K562 (cell line): ENCODE results near the gene RHEBL1.

Experiments used
- CHD1 ChIP-seq: fragments of 200-600 bp; sonication (generic); IDR thresholded peaks from one replicate; pipeline ENCODE4 v1.6.1; 2012; ENCODE audit warnings: mild to moderate bottlenecking, moderate library complexity, low read length, inconsistent platforms
- ELF2 ChIP-seq: fragments of 250-450 bp; sonication (Bioruptor Pico); IDR thresholded peaks from 2 replicates; pipeline ENCODE4 v1.5.0; 2021; ENCODE audit warnings: mild to moderate bottlenecking
- MYBL2 ChIP-seq, 2 experiments: fragments of 450-650 bp in 1 of 2; sonication (generic) in 1 of 2; formaldehyde crosslinking in 1 of 2; IDR thresholded peaks; 2 replicates each; pipeline versions ENCODE4 v1.6.1 to v1.8.1; 2017 to 2022; ENCODE audit warnings: borderline replicate concordance in 1 of 2, inconsistent platforms in 1 of 2, low read depth in 1 of 2, mild to moderate bottlenecking in 1 of 2, missing genetic modification reagents in 1 of 2, moderate library complexity in 1 of 2
- POLR2AphosphoS5 ChIP-seq: IDR thresholded peaks from 2 replicates; pipeline ENCODE4 v1.6.1; 2011; ENCODE audit warnings: mild to moderate bottlenecking, low read depth, low read length, moderate library complexity; ENCODE audit not compliant: control insufficient read depth, insufficient read depth
- SMC3 ChIP-seq: conservative IDR thresholded peaks from 2 replicates; pipeline ENCODE4 v1.6.1; 2011; ENCODE audit warnings: low read depth, low read length, improper control_type of control experiment; ENCODE audit not compliant: insufficient read depth
- TFAM ChIP-seq: fragments of 250-450 bp; sonication (Bioruptor Pico); conservative IDR thresholded peaks from 2 replicates; pipeline ENCODE4 v1.5.0; 2021; ENCODE audit warnings: mild to moderate bottlenecking, moderate library complexity
- ZNF79 ChIP-seq: fragments of 250-450 bp; sonication (Bioruptor Pico); IDR thresholded peaks from 2 replicates; pipeline ENCODE4 v1.4.0; 2020; ENCODE audit warnings: low read depth, mild to moderate bottlenecking, moderate library complexity
- TF ChIP-seq, protein P1 (sequence below), 3 experiments: IDR thresholded peaks in 2 of 3; conservative IDR thresholded peaks in 1 of 3; 2 replicates each; pipeline ENCODE4 v1.5.1; 2011 to 2012; ENCODE audit warnings: low read length in 3 of 3, mild to moderate bottlenecking in 3 of 3, control low read depth in 2 of 3, improper control_type of control experiment in 1 of 3, inconsistent platforms in 1 of 3, low read depth in 1 of 3, mixed read lengths in 1 of 3, moderate library complexity in 1 of 3; ENCODE audit not compliant: insufficient read depth in 2 of 3
- TF ChIP-seq, protein P2 (sequence below): IDR thresholded peaks from 2 replicates; pipeline ENCODE4 v1.6.1; 2011; ENCODE audit warnings: borderline replicate concordance, low read depth, mild to moderate bottlenecking, moderate library complexity, low read length; ENCODE audit not compliant: insufficient read depth, poor library complexity, severe bottlenecking
- TF ChIP-seq, protein P3 (sequence below), 2 experiments: fragments of 450-650 bp; formaldehyde crosslinking in 1 of 2; IDR thresholded peaks; 2 replicates each; pipeline versions ENCODE4 v1.4.0 to v1.6.1; 2014 to 2020; ENCODE audit warnings: mild to moderate bottlenecking in 2 of 2, borderline replicate concordance in 1 of 2, low read depth in 1 of 2

- TF ChIP-seq, protein P1, sequence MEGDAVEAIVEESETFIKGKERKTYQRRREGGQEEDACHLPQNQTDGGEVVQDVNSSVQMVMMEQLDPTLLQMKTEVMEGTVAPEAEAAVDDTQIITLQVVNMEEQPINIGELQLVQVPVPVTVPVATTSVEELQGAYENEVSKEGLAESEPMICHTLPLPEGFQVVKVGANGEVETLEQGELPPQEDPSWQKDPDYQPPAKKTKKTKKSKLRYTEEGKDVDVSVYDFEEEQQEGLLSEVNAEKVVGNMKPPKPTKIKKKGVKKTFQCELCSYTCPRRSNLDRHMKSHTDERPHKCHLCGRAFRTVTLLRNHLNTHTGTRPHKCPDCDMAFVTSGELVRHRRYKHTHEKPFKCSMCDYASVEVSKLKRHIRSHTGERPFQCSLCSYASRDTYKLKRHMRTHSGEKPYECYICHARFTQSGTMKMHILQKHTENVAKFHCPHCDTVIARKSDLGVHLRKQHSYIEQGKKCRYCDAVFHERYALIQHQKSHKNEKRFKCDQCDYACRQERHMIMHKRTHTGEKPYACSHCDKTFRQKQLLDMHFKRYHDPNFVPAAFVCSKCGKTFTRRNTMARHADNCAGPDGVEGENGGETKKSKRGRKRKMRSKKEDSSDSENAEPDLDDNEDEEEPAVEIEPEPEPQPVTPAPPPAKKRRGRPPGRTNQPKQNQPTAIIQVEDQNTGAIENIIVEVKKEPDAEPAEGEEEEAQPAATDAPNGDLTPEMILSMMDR (IDR thresholded peaks at IDR 0.05 in 2 of 3, conservative IDR thresholded peaks at IDR 0.05 in 1 of 3; ENCODE audit: insufficient read depth in 2 of 3, low read depth in 1 of 3, low read length in 3 of 3) = no peak
- no peak for TF ChIP-seq TFAM (CRISPR knock-in tag)
- no peak for TF ChIP-seq SMC3
- TF ChIP-seq, protein P2, sequence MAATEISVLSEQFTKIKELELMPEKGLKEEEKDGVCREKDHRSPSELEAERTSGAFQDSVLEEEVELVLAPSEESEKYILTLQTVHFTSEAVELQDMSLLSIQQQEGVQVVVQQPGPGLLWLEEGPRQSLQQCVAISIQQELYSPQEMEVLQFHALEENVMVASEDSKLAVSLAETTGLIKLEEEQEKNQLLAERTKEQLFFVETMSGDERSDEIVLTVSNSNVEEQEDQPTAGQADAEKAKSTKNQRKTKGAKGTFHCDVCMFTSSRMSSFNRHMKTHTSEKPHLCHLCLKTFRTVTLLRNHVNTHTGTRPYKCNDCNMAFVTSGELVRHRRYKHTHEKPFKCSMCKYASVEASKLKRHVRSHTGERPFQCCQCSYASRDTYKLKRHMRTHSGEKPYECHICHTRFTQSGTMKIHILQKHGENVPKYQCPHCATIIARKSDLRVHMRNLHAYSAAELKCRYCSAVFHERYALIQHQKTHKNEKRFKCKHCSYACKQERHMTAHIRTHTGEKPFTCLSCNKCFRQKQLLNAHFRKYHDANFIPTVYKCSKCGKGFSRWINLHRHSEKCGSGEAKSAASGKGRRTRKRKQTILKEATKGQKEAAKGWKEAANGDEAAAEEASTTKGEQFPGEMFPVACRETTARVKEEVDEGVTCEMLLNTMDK = no peak
- TF ChIP-seq, protein P3, sequence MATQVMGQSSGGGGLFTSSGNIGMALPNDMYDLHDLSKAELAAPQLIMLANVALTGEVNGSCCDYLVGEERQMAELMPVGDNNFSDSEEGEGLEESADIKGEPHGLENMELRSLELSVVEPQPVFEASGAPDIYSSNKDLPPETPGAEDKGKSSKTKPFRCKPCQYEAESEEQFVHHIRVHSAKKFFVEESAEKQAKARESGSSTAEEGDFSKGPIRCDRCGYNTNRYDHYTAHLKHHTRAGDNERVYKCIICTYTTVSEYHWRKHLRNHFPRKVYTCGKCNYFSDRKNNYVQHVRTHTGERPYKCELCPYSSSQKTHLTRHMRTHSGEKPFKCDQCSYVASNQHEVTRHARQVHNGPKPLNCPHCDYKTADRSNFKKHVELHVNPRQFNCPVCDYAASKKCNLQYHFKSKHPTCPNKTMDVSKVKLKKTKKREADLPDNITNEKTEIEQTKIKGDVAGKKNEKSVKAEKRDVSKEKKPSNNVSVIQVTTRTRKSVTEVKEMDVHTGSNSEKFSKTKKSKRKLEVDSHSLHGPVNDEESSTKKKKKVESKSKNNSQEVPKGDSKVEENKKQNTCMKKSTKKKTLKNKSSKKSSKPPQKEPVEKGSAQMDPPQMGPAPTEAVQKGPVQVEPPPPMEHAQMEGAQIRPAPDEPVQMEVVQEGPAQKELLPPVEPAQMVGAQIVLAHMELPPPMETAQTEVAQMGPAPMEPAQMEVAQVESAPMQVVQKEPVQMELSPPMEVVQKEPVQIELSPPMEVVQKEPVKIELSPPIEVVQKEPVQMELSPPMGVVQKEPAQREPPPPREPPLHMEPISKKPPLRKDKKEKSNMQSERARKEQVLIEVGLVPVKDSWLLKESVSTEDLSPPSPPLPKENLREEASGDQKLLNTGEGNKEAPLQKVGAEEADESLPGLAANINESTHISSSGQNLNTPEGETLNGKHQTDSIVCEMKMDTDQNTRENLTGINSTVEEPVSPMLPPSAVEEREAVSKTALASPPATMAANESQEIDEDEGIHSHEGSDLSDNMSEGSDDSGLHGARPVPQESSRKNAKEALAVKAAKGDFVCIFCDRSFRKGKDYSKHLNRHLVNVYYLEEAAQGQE (IDR thresholded peaks at IDR 0.05; ENCODE audit: borderline replicate concordance) = no peak
- TF ChIP-seq, protein P3 (CRISPR knock-in tag; IDR thresholded peaks at IDR 0.05; ENCODE audit: low read depth) = no peak
- TF ChIP-seq ZNF79 = no peak
- no peak for TF ChIP-seq CHD1
- no peak for TF ChIP-seq MYBL2 (IDR thresholded peaks at IDR 0.05; ENCODE audit: low read depth)
- TF ChIP-seq MYBL2 (CRISPR knock-in tag; IDR thresholded peaks at IDR 0.05; ENCODE audit: borderline replicate concordance) = no peak
- no peak for TF ChIP-seq ELF2 (CRISPR knock-in tag)
- no peak for TF ChIP-seq POLR2AphosphoS5
Observed at GRCh38 chr12:49030119-49030518, 39.7 kb downstream of the RHEBL1 start.
